ENCODE data around the gene FTCD.
"Not testable (repeated sequence)": the region's sequence is repeated elsewhere in the genome, so short reads cannot be mapped to it uniquely, and the experiment has no call there.

The FTCD gene

GRCh38 chr21:46147429-46147828, 8.0 kb downstream of the FTCD start:
- not testable (repeated sequence) for H3K27me3 ChIP-seq (ENCODE audit: control insufficient read depth, insufficient read depth, low read length); H3K9me3 ChIP-seq (replicated peaks; ENCODE audit: low read length); H3K4me3 ChIP-seq (ENCODE audit: low read length); H3K36me3 ChIP-seq (ENCODE audit: insufficient read depth, low read length); H3K4me2 ChIP-seq (ENCODE audit: low read length); H3K9ac ChIP-seq (ENCODE audit: low read depth, low read length); H3K4me1 ChIP-seq (ENCODE audit: control insufficient read depth, insufficient read depth, low read length)

- no peak overlapping the region for H3K4me2 ChIP-seq (ENCODE audit: low read length)
- no peak overlapping the region for H3K4me3 ChIP-seq (ENCODE audit: low read length)
- H3K4me1 ChIP-seq (ENCODE audit: control insufficient read depth, insufficient read depth, low read length) = peaks cover 6% of the 10 kb centered on the region
- no peak overlapping the region for H3K9ac ChIP-seq (ENCODE audit: low read depth, low read length)
- H3K27me3 ChIP-seq (ENCODE audit: control insufficient read depth, insufficient read depth, low read length) = no peaks in the 10 kb centered on the region
- H3K36me3 ChIP-seq (ENCODE audit: insufficient read depth, low read length) = no peaks in the 10 kb centered on the region
- H3K9me3 ChIP-seq (replicated peaks; ENCODE audit: low read length) = no peaks in the 10 kb centered on the region
Observed at GRCh38 chr21:46146856-46147255, 8.5 kb downstream of the FTCD start.

- Histone ChIP-seq H3K4me3 (ENCODE audit: low read length) (no peak overlapping the region), H3K4me2 (ENCODE audit: low read length) (no peak overlapping the region), H3K36me3 (ENCODE audit: insufficient read depth, low read length) (no peaks in the 10 kb centered on the region), H3K9ac (ENCODE audit: low read depth, low read length) (no peak overlapping the region), H3K9me3 (replicated peaks; ENCODE audit: low read length) (no peaks in the 10 kb centered on the region), H3K4me1 (ENCODE audit: control insufficient read depth, insufficient read depth, low read length) (peaks cover 6% of the 10 kb centered on the region), H3K27me3 (ENCODE audit: control insufficient read depth, insufficient read depth, low read length) (no peaks in the 10 kb centered on the region)
Observed at GRCh38 chr21:46145840-46146691, 9.3 kb downstream of the FTCD start.

- Histone ChIP-seq H3K27me3 (ENCODE audit: control insufficient read depth, insufficient read depth, low read length) (peaks cover 5% of the 10 kb centered on the region), H3K4me3 (ENCODE audit: low read length) (no peak overlapping the region), H3K4me2 (ENCODE audit: low read length) (no peak overlapping the region), H3K9me3 (replicated peaks; ENCODE audit: low read length) (no peaks in the 10 kb centered on the region), H3K4me1 (ENCODE audit: control insufficient read depth, insufficient read depth, low read length) (peaks cover 6% of the 10 kb centered on the region), H3K36me3 (ENCODE audit: insufficient read depth, low read length) (no peaks in the 10 kb centered on the region), H3K9ac (ENCODE audit: low read depth, low read length) (no peak overlapping the region)
Observed at GRCh38 chr21:46145159-46145839, 10.1 kb downstream of the FTCD start.

GRCh38 chr21:46144464-46145070, 10.8 kb downstream of the FTCD start:
- Histone ChIP-seq H3K4me3 (ENCODE audit: low read length) (no peak overlapping the region), H3K9me3 (replicated peaks; ENCODE audit: low read length) (no peaks in the 10 kb centered on the region), H3K9ac (ENCODE audit: low read depth, low read length) (no peak overlapping the region), H3K27me3 (ENCODE audit: control insufficient read depth, insufficient read depth, low read length) (peaks cover 12% of the 10 kb centered on the region), H3K4me2 (ENCODE audit: low read length) (no peak overlapping the region), H3K36me3 (ENCODE audit: insufficient read depth, low read length) (no peaks in the 10 kb centered on the region), H3K4me1 (ENCODE audit: control insufficient read depth, insufficient read depth, low read length) (peaks cover 6% of the 10 kb centered on the region)

GRCh38 chr21:46142582-46143473, 12.6 kb downstream of the FTCD start:
- Histone ChIP-seq H3K9ac (ENCODE audit: low read depth, low read length) (no peak overlapping the region), H3K4me2 (ENCODE audit: low read length) (no peak overlapping the region), H3K36me3 (ENCODE audit: insufficient read depth, low read length) (no peaks in the 10 kb centered on the region), H3K9me3 (replicated peaks; ENCODE audit: low read length) (no peaks in the 10 kb centered on the region), H3K27me3 (ENCODE audit: control insufficient read depth, insufficient read depth, low read length) (peaks cover 20% of the 10 kb centered on the region), H3K4me3 (ENCODE audit: low read length) (no peak overlapping the region), H3K4me1 (ENCODE audit: control insufficient read depth, insufficient read depth, low read length) (peaks cover 6% of the 10 kb centered on the region)

- Histone ChIP-seq H3K9ac (ENCODE audit: low read depth, low read length) (no peak overlapping the region), H3K27me3 (ENCODE audit: control insufficient read depth, insufficient read depth, low read length) (peaks cover 20% of the 10 kb centered on the region), H3K4me3 (ENCODE audit: low read length) (no peak overlapping the region), H3K4me1 (ENCODE audit: control insufficient read depth, insufficient read depth, low read length) (peaks cover 6% of the 10 kb centered on the region), H3K9me3 (replicated peaks; ENCODE audit: low read length) (no peaks in the 10 kb centered on the region), H3K4me2 (ENCODE audit: low read length) (no peak overlapping the region), H3K36me3 (ENCODE audit: insufficient read depth, low read length) (no peaks in the 10 kb centered on the region)
Observed at GRCh38 chr21:46141767-46142581, 13.4 kb downstream of the FTCD start.

- H3K9me3 ChIP-seq (replicated peaks; ENCODE audit: low read length); H3K4me3 ChIP-seq (ENCODE audit: low read length); H3K4me1 ChIP-seq (ENCODE audit: control insufficient read depth, insufficient read depth, low read length); H3K9ac ChIP-seq (ENCODE audit: low read depth, low read length); H3K4me2 ChIP-seq (ENCODE audit: low read length); H3K36me3 ChIP-seq (ENCODE audit: insufficient read depth, low read length): not testable (repeated sequence)
- H3K27me3 ChIP-seq (ENCODE audit: control insufficient read depth, insufficient read depth, low read length) = peaks cover 20% of the 10 kb centered on the region
Observed at GRCh38 chr21:46140352-46141003, 14.9 kb downstream of the FTCD start.

GRCh38 chr21:46139686-46140085, 15.7 kb downstream of the FTCD start:
- Histone ChIP-seq H3K4me3 (ENCODE audit: low read length) (no peak overlapping the region), H3K9ac (ENCODE audit: low read depth, low read length) (no peak overlapping the region), H3K4me1 (ENCODE audit: control insufficient read depth, insufficient read depth, low read length) (peaks cover 6% of the 10 kb centered on the region), H3K27me3 (ENCODE audit: control insufficient read depth, insufficient read depth, low read length) (peaks cover 20% of the 10 kb centered on the region), H3K36me3 (ENCODE audit: insufficient read depth, low read length) (no peaks in the 10 kb centered on the region), H3K4me2 (ENCODE audit: low read length) (no peak overlapping the region), H3K9me3 (replicated peaks; ENCODE audit: low read length) (no peaks in the 10 kb centered on the region)

- Histone ChIP-seq H3K27me3 (ENCODE audit: control insufficient read depth, insufficient read depth, low read length) (peaks cover 20% of the 10 kb centered on the region), H3K4me2 (ENCODE audit: low read length) (no peak overlapping the region), H3K9me3 (replicated peaks; ENCODE audit: low read length) (no peaks in the 10 kb centered on the region), H3K4me1 (ENCODE audit: control insufficient read depth, insufficient read depth, low read length) (no peaks in the 10 kb centered on the region), H3K9ac (ENCODE audit: low read depth, low read length) (no peak overlapping the region), H3K4me3 (ENCODE audit: low read length) (no peak overlapping the region), H3K36me3 (ENCODE audit: insufficient read depth, low read length) (no peaks in the 10 kb centered on the region)
Observed at GRCh38 chr21:46138383-46138970, 16.9 kb downstream of the FTCD start.

All from skeletal muscle satellite cell (primary cell).